Inflammatory macrophage treated with lipopolysaccharide for 1 hour (primary cell): ENCODE measurements around the gene COL7A1.
"Not testable (repeated sequence)": the region's sequence is repeated elsewhere in the genome, so short reads cannot be mapped to it uniquely, and the experiment has no call there.

Experiments used
- DNase-seq, 2 donors: peaks; one replicate each; pipeline ENCODE4 v3.0.0-alpha.2; 2020 to 2022

Gene COL7A1

DNA sequence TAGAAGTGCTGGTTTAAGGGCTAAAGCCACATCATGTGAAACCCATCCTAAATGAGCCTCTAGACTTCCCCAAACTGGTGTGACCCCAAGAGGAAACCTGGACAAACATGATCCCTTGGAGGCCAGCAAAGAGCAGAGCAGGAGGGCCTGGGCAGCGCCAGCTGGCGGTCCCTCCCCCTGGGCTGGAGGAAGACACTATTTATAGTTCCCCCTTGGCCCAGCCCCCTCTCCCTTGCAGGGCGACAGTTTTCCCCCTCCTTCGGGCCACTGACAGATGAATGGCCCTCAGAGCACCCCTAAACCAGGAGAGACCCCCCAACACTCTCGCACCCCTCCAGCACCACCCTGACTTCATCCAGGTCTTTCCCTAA lies 34.5 kb downstream of the COL7A1 start:
- DNase-seq = no peak

DNA sequence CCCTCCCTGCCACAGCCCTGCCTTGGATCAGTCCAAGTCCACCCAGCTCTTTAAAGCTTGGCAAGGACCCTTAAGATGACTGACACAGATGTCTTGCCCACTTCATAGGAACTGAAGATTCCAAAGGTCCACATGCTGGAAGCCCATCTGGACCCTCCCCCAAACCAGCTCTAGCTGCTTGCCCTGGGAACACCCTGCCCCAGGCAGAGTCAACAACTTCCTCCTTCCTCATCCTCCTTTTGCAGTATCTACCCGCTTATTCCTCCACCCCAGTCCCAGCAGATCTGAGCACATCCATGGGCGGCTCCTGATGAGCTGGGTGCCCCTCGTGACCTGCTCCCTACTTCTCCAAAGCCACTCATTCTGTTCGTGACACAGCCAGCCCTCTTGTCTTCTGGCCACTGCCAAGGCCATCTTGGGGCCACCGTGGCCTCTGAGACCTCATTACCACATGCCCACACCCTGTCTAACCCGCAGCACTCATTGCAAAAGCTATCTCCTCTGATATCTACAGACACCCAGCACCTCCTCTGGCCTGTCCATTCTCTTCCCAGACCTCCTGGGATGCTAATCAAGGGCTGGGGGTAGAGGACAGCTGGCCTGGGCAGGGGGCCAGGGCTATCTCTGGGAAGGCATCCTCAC lies 36.5 kb downstream of the COL7A1 start:
- peak; percentile 84 to 90 for DNase-seq

DNA sequence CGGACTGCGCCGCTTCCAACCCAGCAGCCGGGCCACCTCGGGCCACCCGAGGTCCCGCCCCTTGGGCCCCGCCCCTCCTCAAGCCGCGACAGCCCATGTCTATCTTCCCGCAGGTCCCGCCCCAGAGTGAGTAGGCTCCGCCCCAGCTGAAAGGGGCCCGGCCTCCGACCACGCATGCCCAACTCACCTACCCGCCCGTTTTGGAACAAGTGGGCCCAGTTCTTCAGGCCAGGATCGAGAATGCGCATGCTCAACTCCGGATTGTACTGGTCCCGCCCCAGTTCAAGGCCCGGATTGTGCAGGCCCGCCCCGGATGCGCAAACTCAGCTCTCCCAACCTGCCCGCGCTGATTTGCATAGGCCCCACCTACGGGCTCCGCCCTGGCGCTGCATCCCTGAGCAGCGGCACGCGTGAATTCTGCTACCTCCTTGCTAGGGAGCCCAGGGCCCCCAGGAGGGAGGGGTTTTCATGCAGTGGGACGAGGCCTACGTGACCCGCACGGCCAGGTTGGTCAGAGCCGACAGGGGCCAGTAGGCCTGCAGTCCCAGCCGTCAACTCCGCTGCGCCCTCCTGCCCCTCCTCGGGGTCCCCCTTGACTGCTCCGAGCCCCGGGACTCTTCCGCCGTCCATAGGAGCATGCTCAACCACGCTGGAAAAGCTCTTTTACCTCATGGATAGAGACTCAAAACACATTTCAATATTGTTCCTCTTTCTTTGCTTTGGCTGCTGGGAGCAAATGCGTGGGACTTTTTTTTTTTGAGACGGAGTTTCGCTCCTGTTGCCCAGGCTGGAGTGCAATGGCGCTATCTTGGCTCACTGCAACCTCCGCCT lies 38.1 kb downstream of the COL7A1 start, which contains the start of gene PFKFB4:
Gene PFKFB4 (minus strand): TSS at position 8 of the 831 bp plus-strand sequence. CDS start 26 bp downstream, outside the sequence.
- DNase-seq = peak; percentile 98 to 99

DNA sequence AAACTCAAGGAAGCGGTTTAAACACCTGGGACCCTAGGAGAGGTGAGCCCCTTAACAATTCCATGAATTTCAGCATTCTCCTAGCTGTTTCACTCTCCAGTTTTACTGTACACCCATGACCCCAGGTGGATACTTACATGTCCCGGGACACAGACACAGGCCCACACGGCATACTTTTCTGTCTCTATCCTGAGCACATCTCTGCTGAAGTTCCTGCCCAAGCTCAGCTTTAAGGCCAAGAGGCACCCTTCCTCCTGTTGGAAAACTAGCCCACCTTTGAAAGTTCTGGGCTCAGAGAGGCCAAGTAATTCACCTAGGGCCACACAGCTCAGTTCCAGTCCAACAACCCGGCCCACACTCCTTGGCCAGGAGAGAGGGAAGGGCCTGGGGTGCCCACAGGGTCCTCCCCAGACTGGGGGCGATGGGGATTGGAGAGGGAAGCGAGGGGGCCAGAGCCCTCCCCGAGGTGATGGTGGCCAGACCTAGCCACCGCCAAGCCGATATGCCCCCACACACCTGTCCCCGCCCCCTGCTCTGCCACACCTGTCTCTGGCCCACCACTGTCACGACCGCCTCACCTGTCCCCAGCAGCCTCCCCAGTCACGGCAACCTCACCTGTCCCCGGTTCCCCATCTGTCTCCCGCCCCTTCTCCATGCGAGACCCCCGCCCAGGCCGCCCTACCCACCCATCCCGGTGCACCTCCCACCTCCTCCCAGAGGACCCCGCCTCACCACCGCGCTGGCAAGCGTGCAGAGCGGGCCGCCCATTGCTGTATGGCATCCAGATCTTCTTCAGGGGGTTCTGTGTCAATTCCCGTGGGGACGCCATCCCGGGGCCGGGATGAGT lies 39.0 kb downstream of the COL7A1 start:
- DNase-seq = no peak

DNA sequence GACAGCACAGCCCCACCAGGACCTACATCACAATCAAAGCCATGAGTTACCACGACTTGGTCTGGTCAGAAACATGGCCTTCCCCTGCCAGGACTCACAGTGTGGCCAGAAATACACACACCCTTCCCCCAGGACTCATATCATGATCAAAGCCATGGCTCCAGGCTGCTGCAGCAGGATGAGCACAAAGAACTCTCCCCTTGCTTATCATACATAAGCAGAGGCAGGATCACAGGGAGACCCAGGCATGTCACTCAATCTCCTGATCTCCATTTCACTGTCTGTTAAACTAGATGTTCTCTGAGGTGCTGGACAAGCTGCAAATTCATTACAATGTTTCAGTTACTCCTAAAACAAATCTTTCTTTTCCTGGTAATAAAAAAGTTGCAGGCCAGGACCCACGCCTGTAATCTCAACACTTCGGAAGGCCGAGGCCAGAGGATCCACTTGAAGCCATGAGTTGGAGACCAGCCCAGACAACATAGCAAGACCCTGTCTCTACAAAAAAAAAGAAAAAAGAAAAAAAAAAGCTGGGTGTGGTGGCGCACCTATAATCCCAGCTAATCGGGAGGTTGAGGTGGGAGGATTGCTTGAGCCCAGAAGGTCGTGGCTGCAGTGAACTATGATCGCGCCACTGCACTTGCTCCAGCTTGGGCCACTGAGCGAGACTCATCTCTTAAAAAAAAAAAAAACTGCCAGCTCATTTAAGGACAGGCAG lies 39.7 kb downstream of the COL7A1 start:
- DNase-seq = no peak

DNA sequence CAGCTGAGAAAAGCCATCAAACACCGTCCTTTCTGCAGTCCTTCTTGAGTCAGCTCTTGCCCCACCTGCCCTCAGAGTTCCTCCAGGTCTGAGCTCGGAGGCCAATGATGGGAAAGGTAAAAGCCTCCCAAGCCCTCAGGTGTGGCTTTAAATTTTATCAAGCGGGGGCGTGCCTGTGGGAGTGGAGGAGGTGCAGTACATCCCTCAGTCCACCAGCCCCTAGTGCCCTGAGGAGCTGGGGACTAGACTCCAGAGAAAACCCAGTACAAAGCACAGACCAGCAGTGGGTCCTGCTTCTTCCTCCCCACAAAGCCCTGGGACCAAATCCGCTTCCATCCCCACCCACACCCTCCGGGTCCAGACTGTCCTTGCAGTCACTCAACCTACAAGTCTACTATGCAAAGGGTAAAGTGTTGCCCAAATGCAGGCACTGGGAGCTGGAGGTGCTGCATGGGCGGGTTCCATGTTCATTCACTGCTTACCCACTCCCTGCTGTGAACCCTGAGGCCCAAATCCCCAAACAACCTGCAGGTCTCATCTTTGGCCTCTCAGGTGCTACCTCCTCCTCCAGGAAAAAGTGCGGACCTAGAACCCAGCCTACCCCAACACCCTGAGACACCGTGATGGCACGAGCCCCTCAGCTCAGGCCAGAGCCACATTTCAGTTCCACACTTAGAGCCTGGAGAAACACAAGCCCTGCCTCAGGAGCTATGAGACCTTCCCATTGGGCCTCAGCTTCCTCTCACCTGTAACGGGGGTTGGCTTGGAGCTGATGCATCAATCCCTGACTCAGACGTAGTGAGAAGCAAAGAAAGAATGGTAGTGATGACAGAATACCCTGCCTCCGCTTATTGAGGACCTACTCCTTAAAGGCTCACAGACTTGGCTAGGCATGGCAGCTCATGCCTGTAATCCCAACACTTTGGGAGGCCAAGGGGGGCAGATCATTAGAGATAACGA lies 41.0 kb downstream of the COL7A1 start:
- no peak for DNase-seq

DNA sequence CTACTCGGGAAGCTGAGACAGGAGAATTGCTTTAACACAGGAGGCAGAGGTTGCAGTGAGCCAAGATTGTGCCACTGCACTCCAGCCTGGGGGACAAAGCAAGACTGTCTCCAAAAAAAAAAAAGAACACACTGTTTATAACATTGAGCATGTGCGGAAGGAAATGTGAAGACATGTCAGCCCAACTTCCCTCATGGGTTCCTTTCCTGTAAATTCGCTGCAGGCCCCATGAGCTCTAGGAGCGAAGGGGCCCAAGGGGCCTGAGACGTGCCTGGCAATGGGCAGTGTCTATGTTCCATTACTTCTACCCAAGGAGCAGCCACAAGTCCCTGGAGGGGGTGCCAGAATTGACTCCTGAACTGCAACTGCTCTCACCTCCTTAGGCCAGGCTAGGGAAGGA lies 41.8 kb downstream of the COL7A1 start:
- no peak for DNase-seq

DNA sequence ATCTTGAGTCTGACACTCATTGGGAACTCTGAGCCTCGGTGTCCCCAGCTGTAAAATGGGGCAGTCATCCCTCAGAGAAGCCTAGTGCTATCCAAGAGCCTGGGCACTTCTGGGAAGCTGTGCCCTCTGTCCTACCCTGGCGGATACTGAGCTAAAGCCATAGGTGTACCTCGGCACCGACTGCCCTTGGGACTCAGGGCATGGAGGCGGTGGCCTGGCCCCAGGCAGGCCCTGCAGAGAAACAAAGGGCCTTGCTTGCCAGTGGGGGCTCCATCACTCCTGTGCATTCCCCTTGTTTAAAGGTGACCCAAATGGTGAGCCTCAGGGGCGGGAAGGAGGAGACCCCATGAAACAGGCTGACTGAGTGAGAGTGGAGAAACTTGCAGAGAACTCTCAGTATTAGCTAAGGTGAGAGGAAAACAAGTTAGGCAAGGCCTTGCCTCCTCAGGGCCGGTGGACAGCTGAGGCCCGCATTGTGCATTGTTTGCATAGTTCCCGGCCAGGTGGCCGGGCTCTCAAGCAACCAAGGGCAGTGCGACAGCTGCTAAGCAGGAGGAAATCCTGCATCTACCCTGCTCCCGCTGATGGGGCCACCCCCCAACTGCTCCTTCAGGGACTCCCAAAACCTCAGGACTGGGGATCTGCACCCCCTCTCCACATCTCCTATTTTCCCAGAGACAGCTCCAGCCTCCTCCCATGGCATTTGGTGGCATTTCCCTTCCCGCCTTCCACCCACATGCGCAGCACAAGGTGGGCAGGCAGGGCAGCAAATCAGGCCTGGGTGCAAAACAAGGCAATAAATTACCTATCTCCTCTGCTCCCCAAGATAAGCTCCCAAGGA lies 42.8 kb downstream of the COL7A1 start:
- DNase-seq = no peak

DNA sequence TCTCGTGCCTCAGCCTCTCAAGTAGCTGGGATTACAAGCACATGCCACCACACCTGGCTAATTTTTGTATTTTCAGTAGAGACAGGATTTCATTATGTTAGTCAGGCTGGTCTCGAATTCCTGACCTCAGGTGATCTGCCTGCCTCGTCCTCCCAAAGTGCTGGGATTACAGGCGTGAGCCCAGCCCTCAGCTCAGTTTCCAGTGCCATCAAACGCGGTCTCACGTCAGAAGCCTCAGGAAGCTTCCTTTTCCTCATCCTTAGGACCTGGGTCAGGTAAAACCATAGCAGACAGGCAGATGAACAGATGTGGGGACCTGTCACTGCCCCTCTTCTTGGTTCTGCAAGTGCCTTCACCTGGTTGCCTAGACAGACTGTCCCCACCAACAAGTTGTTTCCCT lies 43.5 kb downstream of the COL7A1 start:
- not testable (repeated sequence) for DNase-seq

DNA sequence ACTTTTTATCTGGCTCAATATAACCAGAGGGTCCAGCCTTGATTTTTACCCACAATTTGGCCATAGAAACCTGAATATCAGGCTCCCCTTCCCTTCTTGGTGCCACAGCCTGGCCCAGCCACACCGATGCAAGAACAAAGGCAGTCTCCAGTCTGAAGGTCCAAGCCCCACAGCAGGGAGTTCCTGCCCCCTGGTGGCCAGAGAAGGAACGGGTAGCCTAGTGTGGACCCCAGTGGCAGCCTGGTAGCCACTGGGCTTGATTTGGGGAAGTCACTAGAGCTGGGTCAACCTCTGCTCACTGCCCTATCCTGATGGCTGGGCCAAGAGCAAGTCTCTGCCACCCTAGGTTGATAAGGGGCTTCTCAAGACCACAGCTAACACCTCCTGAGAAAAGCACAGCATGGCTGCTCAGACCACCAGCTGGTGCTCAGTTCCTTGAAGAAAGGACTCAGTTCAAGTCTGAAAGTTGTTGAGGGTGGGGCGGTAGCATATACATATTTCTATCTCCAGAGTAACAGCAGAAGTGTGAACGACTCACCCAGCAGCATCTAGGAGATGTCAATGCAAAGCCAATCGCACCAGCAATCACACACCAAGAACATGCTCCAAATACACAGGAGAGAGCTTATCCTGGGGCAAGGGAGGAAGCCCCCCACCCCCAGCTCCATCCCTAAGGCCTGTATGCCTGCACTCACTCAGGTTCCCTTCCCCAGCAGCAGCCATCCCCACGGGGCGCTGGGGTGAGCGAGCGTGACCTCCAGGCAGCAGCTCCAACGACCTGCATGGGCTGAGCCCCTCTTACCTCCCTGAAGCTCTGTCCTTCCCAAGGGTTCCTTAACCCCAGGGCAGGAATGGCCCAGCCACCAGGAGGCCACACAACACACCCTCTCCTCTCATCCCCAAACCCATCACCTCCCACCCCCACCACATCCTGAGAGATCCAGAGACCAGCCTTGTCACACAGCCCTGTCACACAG lies 46.1 kb downstream of the COL7A1 start:
- DNase-seq = peak; percentile 84 to 99

DNA sequence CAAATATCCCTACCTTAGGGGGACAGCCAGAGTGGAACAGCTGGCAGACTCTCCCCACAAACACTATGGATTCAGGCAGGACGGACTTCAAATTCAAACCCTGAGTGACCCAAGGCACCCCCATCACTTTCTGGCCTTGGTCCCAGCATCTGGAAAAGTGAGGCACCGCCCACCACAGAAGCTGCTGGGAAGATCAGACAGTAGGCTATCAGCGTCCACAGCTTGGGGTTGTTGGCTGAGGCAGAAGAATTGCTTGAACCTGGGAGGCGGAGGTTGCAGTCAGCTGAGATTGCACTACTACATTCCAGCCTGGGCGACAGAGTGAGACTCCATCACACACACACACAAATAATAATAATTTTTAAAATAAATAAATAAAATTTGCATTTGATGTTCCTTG lies 47.0 kb downstream of the COL7A1 start:
- DNase-seq = no peak

DNA sequence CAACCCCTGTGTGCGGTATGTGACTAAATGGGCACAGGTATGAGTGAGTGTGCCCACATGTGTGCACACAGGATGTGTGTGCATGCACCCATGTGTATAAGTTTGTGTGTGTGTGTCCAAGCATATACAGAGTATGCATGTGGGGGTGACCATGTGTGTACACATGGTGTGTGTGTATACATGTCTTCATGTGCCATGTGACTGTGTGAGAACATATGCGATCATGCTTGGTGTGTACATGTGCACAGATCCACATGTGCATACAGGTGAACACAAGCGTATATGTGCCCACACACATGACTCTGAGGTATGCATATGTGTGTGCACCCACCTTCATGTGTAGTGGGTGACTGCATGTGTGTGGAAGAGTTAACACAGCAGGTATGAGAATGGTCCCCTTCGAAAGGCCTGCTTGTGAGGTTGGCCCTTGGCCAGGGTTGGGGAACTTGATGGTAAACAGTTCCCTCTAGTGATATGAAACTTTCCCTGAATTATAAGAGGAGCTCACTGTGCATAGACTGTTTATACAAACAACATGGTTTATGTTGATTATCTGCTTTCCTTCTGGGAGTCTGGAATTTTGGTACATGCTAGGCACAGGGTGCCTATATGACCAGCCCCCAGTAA lies 48.8 kb downstream of the COL7A1 start:
- no peak for DNase-seq

DNA sequence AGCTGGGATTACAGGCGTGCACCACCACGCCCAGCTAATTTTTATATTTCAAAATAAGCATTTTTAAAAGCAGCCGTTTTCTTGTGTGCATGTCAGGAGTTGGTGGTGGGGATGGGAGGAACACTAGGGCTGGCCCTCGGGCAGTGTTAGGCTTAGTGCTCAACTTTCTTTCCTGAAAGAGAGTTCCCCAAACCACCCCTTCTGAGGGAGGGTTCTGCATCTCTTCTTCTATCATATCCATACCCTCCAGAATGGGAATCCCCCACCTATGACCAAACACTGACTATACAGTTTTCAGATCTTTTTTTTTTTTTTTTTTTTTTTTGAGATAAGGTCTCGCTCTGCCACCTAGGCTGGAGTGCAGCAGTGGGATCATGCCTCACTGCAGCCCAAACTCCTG lies 51.0 kb downstream of the COL7A1 start:
- peak; percentile 35 to 47 for DNase-seq

DNA sequence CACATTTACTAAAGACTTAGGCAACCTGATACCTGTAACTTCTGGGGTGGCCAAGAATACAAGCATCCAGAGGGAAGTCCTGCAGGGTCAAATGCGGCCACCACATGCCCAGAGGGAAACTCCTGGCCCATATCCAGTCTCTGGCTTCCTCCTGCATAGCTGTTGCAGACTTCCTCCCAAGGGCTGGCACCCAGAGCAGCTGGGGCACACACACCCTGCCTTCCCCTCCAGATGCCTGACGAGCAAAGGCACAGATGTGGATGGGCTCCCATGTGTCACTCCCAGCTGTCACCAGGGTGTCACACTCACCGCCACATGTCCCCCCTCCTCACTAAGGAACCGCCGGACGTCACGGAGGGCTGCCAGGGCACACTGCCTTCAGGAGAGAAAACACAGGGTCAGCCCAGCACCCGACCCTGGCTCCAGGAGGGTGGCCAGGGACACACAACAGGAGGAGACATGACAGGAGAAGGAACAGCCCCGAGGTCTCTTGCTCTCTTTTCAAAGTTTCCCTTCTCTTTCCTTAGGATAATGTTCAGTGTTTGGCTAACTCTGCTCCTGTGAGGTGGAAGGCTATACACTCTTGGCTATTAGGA lies 51.8 kb downstream of the COL7A1 start:
- DNase-seq = peak; percentile 67 to 69

DNA sequence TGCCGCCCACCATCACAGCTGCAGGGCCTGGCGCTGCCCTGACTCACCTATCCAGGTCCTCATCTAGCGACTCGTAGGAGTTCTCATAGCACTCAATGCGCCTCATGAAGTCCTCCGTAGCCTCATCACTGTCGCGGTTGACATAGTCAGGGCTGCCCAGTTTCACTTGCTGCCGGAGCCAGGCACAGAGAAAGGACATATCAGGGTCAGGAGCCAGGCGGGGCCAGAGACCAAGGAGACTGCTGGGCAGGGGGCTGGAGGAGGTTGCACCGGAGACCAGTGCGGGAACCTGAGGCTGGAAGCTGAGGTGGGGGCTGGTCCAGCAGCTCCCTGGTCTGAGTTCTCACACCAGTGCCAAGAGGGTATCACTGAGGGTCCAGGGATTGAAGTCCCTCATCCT lies 56.7 kb downstream of the COL7A1 start:
- DNase-seq = no peak

DNA sequence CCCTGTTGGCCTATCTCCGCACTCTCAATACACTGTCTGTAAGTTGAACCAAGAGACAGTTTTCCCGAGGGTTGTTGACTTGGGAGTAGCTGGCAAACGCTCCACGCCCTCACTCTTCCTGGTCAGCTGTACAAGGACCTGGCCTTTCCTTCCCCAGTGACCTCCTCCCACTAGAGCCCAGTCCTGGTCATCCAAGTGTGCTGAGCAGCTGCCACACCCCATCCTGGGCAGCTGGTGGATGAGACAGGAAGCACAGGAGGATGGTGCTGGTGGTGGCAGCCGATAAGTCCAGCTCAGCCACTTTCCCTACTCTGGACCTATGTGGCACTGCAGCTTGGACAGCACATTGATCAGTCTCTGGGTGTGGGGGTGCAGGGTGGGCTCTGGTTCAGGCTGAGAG lies 58.3 kb downstream of the COL7A1 start:
- DNase-seq = no peak

DNA sequence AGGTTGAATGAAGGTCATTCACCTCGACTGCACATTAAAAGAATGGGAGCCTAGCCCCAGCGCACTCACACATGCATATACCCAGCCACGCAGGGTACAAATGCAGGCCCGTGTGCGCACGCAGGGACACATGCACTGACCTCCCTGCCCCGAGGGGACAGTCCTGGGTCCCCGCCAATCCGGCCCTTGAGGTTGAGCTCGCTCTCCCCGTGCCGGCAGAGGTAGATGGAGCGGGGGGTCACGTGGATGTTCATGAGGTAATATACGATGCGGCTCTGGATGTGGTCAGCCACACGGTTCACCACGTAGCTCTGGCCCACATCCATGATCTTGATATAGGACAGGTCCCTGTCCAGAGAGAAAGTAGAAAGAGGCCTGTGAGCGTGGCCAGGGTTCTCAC lies 59.0 kb downstream of the COL7A1 start:
- DNase-seq = no peak

DNA sequence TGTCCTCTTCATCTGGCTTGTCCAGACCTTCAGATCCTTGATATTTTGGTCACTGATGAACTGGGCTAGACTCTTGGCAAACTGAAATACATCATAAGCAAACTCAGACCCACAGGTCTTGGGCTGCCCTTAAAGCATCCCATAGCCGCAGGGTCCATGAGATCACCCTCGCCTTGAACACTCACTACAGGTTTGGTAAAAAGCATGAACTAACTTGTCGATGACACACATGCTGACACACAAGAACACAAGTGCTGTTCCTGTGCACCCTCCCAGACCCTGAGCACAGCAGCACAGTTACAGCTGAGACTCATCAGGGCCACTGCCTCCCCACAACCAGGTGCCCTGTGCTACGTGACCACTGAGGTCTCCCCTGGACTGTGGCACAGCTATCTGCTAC lies 59.6 kb downstream of the COL7A1 start:
- DNase-seq = no peak

DNA sequence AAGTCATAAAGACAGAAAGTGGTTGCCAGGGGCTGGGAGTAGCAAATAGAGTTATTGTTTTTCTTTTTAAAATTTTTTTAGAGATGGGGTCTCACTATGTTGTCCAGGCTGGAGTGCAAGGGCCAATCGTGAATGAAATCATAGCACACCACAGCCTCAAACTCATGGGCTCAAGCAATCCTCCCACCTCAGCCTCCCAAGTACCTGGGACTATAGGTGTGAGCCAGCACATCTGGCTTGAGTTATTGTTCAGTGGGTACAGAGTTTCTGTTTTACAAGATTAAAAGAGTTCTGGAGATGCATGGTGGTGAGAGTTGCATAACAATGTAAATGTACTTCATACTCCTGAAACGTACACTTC lies 62.2 kb downstream of the COL7A1 start:
- no peak for DNase-seq
